Upper lobe of left lung (tissue), 6 donors: ENCODE results near the gene SDK2. TPM values are rescaled to one million over a fixed set of nuclear protein-coding genes. Genes with fewer than 3 reads are reported as not detected.

Experiments used
- ATAC-seq, 2 donors: fragments of 200-7000 bp; cut with Tn5 transposase; one replicate each; pipeline ENCODE4 v1.9.1; 2022; ENCODE audit warnings: mild to moderate bottlenecking in 2 of 2, moderate library complexity in 2 of 2; ENCODE audit not compliant: low FRiP score in 2 of 2
- DNase-seq, 2 donors: peaks; one replicate each; pipeline ENCODE4 v3.0.0-alpha.2; 2019 to 2020
- H3K27ac ChIP-seq, 4 donors: fragments of 200-600 bp; sonication (generic); one replicate each; pipeline ENCODE4 v1.5.1; 2016 to 2019
- H3K27me3 ChIP-seq, 4 donors: fragments of 200-600 bp; sonication (generic); one replicate each; pipeline ENCODE4 v1.5.1; 2017 to 2019
- H3K36me3 ChIP-seq, 4 donors: fragments of 200-600 bp; sonication (generic); one replicate each; pipeline ENCODE4 v1.5.1; 2016 to 2019
- H3K4me1 ChIP-seq, 4 donors: fragments of 200-600 bp; sonication (generic); one replicate each; pipeline ENCODE4 v1.5.1; 2018 to 2019
- H3K4me3 ChIP-seq, 4 donors: fragments of 200-600 bp; sonication (generic); one replicate each; pipeline ENCODE4 v1.5.1; 2017 to 2019; ENCODE audit warnings: mild to moderate bottlenecking in 2 of 4, moderate library complexity in 1 of 4
- H3K9me3 ChIP-seq, 4 donors: fragments of 200-600 bp; sonication (generic); one replicate each; pipeline ENCODE4 v1.5.1; 2018 to 2019
- CTCF ChIP-seq, 6 experiments: fragments of 450-650 bp in 4 of 6; fragments of 200-600 bp in 2 of 6; sonication (generic) in 2 of 6; IDR thresholded peaks; one replicate each; pipeline ENCODE4 v1.5.1; 2016 to 2019; ENCODE audit warnings: antibody characterized with exemption in 6 of 6
- EP300 ChIP-seq, 4 donors: sonication (generic); formaldehyde crosslinking; IDR thresholded peaks; one replicate each; pipeline ENCODE4 v1.5.1; 2017; ENCODE audit warnings: antibody characterized with exemption in 4 of 4, control low read depth in 2 of 4
- POLR2A ChIP-seq, 4 donors: fragments of 450-650 bp; IDR thresholded peaks; one replicate each; pipeline ENCODE4 v1.5.1; 2016 to 2017; ENCODE audit warnings: antibody characterized with exemption in 4 of 4, mild to moderate bottlenecking in 2 of 4
- POLR2AphosphoS5 ChIP-seq, 2 donors: sonication (generic); formaldehyde crosslinking; IDR thresholded peaks; one replicate each; pipeline ENCODE4 v1.5.1; 2017; ENCODE audit warnings: antibody characterized with exemption in 2 of 2
- WGBS, 2 donors: methylation state at CpG; one replicate each; pipeline ENCODE4 v1.1.5; 2017 to 2018; 5-methylcytosine and 5-hydroxymethylcytosine counted together
- total RNA-seq, 6 donors: library from RNA; depleted of rRNA in 4 of 6; stranded (reverse); fragments of >200 nt in 4 of 6; gene quantifications; one replicate each; pipeline versions ENCODE4 v1.1.0 to v1.2.1, GENCODE V29; 2016 to 2021
- donor health status: DM: no; HTN: no; CAD: no; lungs with moderate emphysema.
- donor health status: DM: no; HTN: yes; CAD: no; lungs with severe emphysema.

The SDK2 gene
- total RNA-seq, 6 donors from 2014 or later, result 1.2 to 7.3 (median 2.9) TPM

DNA sequence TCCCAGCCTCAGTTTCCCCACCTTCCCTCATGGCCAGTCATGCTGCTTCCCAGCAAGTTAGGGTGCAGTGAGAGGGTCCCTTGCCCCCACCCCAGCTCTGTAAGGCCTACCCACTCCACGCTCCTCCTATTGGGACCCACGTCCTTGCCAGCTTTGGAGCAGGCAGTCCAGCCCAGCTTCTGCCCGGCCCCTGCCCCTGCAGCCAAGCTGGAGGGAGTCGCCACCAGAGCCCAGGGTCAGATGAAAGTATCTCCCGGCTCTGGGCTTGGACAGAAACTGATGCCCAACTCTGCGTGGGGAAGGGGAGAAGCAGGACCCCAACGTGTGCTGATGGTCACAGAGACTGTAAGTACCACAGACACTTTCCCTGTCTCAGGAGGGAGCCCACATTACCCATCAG is 32.6 kb downstream of the SDK2 start:
- DNase-seq, result no peak
- H3K4me3 ChIP-seq, result no peak overlapping the region
- H3K27ac ChIP-seq, result no peak overlapping the region
- no peaks in the 10 kb centered on the region for H3K36me3 ChIP-seq
- H3K27me3 ChIP-seq, result no peaks in the 10 kb centered on the region
- H3K4me1 ChIP-seq, result no peaks in the 10 kb centered on the region
- no peaks in the 10 kb centered on the region for H3K9me3 ChIP-seq
- no peak for TF ChIP-seq CTCF (IDR thresholded peaks at IDR 0.05)
- WGBS, 2 donors, result 83 to 89% methylated on average over 2 to 7 of the region's 7 CpGs
- no peak for ATAC-seq

- DNase-seq, result no peak
These were observed 33.8 kb downstream of the SDK2 start for GRCh38 chr17:73610331-73610911.

GRCh38 chr17:73609758-73610157 is 34.5 kb downstream of the SDK2 start:
- TF ChIP-seq CTCF (IDR thresholded peaks at IDR 0.05) (no peak), POLR2AphosphoS5 (IDR thresholded peaks at IDR 0.05) (no peak), EP300 (IDR thresholded peaks at IDR 0.05) (no peak), POLR2A (IDR thresholded peaks at IDR 0.05) (no peak)
- Histone ChIP-seq H3K36me3 (no peaks in the 10 kb centered on the region), H3K9me3 (no peaks in the 10 kb centered on the region), H3K27ac (no peak overlapping the region), H3K27me3 (no peaks in the 10 kb centered on the region), H3K4me1 (no peaks in the 10 kb centered on the region), H3K4me3 (no peak overlapping the region)
- DNase-seq, result no peak
- 50 to 82% methylated on average over 1 to 7 of the region's 7 CpGs for WGBS, 2 donors
- ATAC-seq, result no peak

More at GRCh38 chr17:73610331-73610911, 33.8 kb downstream of the SDK2 start:
- no peaks in the 10 kb centered on the region for H3K27me3 ChIP-seq
- H3K4me3 ChIP-seq, result no peak overlapping the region
- no peak for ATAC-seq
- no peaks in the 10 kb centered on the region for H3K36me3 ChIP-seq
- no peak for TF ChIP-seq POLR2AphosphoS5 (IDR thresholded peaks at IDR 0.05)
- no peak for TF ChIP-seq POLR2A (IDR thresholded peaks at IDR 0.05)
- TF ChIP-seq CTCF (IDR thresholded peaks at IDR 0.05), result no peak
- no peak for TF ChIP-seq EP300 (IDR thresholded peaks at IDR 0.05)
- H3K4me1 ChIP-seq, result no peaks in the 10 kb centered on the region
- H3K27ac ChIP-seq, result no peak overlapping the region
- no peaks in the 10 kb centered on the region for H3K9me3 ChIP-seq
- 76 to 82% methylated on average over 7 of the region's 7 CpGs for WGBS, 2 donors

DNA sequence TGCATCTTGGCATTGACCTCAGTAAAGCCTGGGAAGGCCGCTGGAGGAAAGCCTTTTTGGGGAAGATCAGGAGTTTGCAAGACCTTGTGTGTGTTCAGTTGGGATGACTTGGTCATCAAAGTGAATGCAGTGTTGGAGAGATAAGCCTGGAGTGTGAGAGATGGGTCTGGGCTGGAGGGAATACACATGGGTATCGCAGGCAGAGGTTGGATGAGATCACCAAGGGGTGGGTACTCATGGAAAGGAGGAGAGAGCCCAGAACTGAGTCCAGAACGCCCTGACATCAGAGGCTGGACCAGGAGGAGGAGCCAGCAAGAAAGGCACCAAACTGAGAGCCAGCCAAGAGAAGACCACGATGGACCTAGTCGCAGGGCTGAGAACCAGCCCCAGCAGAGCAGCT is 35.2 kb downstream of the SDK2 start:
- no peak for DNase-seq
- 60 to 81% methylated on average over 5 of the region's 5 CpGs for WGBS, 2 donors

More for the DNA sequence above, 35.2 kb downstream of the SDK2 start:
- no peak overlapping the region for H3K4me3 ChIP-seq
- H3K27ac ChIP-seq, result no peak overlapping the region
- no peaks in the 10 kb centered on the region for H3K36me3 ChIP-seq
- H3K27me3 ChIP-seq, result no peaks in the 10 kb centered on the region
- no peaks in the 10 kb centered on the region for H3K9me3 ChIP-seq
- ATAC-seq, result no peak
- TF ChIP-seq POLR2AphosphoS5 (IDR thresholded peaks at IDR 0.05) (no peak), CTCF (IDR thresholded peaks at IDR 0.05) (no peak), POLR2A (IDR thresholded peaks at IDR 0.05) (no peak), EP300 (IDR thresholded peaks at IDR 0.05) (no peak)
- H3K4me1 ChIP-seq, result no peaks in the 10 kb centered on the region
